Cardiac muscle cell (in vitro differentiated cells and primary cell): Measurements from ENCODE around the gene VTCN1. TPM values are rescaled to one million over a fixed set of nuclear protein-coding genes. Genes with fewer than 3 reads are reported as not detected.

Source experiments
- DNase-seq, 2 donors: peaks; one replicate each; pipeline versions ENCODE4 v3.0.0 to v3.0.0-alpha.2; 2010 to 2017; ENCODE audit warnings: low read depth in 1 of 2, low spot score in 1 of 2
- H3K27ac ChIP-seq: fragments of 200-600 bp; sonication (generic); 2 replicates; pipeline ENCODE4 v1.5.1; 2016
- H3K27me3 ChIP-seq: fragments of 200-600 bp; sonication (generic); 2 replicates; pipeline ENCODE4 v1.6.0; 2016; ENCODE audit warnings: control low read depth
- H3K36me3 ChIP-seq: fragments of 200-600 bp; sonication (generic); 2 replicates; pipeline ENCODE4 v1.5.1; 2016; ENCODE audit warnings: control low read depth
- H3K4me1 ChIP-seq: fragments of 200-600 bp; sonication (generic); 2 replicates; pipeline ENCODE4 v1.8.1; 2017; ENCODE audit warnings: low read depth, mild to moderate bottlenecking, mixed run types
- H3K4me3 ChIP-seq: fragments of 200-600 bp; sonication (generic); 2 replicates; pipeline ENCODE4 v1.5.1; 2016; ENCODE audit warnings: mild to moderate bottlenecking
- H3K9me3 ChIP-seq: fragments of 200-600 bp; sonication (generic); 2 replicates; pipeline ENCODE4 v1.5.1; 2017; ENCODE audit warnings: low read depth, mild to moderate bottlenecking, control low read depth
- polyA plus RNA-seq: library from polyadenylated mRNA; unstranded; fragments of >200 nt; fragmentation: Nextera tagmentation; extraction: Ambion mirVana; gene quantifications from 2 replicates; pipeline ENCODE4 v1.2.1, GENCODE V29; 2016
- total RNA-seq: library from RNA; depleted of rRNA; stranded (reverse); fragments of >200 nt; gene quantifications from 2 replicates; pipeline ENCODE4 v1.2.3, GENCODE V29; 2016
- TF ChIP-seq, protein P1 (sequence below): IDR thresholded peaks from 2 replicates; pipeline ENCODE4 v1.5.1; 2012; ENCODE audit warnings: low read depth, mild to moderate bottlenecking, low read length

The VTCN1 gene
- total and polyA plus RNA-seq, 2 experiments from 2014 or later, result 0.70 TPM; not detected in 1

DNA sequence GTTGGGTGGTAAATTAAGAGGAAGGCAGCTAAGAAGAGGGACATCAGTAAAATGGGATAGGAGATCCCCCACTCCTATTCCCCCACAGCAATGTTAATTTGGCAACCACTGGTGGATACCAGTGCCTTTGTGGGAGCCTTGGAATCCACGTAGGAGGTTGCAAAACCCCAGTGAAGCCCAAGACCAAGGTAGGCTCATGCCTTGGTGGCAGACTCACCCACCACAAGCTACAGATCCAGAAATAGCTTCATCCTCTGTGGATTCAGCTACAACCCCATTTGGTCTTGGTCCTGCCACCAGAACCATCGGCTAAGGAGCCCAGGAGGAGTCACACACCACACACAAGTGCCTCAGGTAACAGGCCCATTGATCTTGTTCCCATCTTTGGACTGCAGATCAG, 21.0 kb downstream of the VTCN1 start:
- Histone ChIP-seq H3K9me3 (no peaks in the 10 kb centered on the region), H3K27ac (no peak overlapping the region), H3K36me3 (no peaks in the 10 kb centered on the region), H3K4me3 (no peak overlapping the region), H3K4me1 (peaks cover 7% of the 10 kb centered on the region), H3K27me3 (no peaks in the 10 kb centered on the region)
- DNase-seq, result no peak
- TF ChIP-seq, protein P1, sequence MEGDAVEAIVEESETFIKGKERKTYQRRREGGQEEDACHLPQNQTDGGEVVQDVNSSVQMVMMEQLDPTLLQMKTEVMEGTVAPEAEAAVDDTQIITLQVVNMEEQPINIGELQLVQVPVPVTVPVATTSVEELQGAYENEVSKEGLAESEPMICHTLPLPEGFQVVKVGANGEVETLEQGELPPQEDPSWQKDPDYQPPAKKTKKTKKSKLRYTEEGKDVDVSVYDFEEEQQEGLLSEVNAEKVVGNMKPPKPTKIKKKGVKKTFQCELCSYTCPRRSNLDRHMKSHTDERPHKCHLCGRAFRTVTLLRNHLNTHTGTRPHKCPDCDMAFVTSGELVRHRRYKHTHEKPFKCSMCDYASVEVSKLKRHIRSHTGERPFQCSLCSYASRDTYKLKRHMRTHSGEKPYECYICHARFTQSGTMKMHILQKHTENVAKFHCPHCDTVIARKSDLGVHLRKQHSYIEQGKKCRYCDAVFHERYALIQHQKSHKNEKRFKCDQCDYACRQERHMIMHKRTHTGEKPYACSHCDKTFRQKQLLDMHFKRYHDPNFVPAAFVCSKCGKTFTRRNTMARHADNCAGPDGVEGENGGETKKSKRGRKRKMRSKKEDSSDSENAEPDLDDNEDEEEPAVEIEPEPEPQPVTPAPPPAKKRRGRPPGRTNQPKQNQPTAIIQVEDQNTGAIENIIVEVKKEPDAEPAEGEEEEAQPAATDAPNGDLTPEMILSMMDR, result no peak

DNA sequence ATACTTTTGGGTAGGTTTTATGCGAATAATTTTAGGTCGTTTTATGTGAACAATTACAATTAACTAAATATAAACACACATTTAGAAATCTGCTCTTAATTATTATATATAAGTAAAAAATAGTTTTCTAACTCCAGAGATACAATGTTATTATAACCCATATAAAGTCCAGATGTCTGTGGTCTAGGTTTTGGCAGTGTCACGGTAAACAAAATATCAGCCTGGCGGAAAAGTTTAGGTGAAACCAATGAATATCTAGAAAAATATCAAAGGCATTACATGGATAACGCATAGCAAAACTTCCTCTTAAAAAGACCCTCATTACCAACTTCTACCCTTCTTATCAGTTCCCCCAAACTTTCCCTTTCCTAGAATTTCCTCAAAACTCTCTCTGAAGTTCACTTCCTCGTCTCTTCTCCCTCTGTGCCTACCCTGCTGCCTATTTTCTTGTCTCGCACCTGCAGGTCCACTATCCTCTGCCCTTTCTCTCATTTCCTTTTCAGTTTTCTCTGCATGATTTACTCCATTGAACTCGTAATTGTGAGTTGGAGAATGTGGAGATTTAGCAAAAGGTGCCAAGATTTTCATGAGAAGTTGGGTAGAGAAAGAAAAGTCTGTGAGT, 21.8 kb downstream of the VTCN1 start:
- H3K9me3 ChIP-seq, result no peaks in the 10 kb centered on the region
- H3K4me1 ChIP-seq, result peaks cover 7% of the 10 kb centered on the region
- H3K4me3 ChIP-seq, result no peak overlapping the region

DNA sequence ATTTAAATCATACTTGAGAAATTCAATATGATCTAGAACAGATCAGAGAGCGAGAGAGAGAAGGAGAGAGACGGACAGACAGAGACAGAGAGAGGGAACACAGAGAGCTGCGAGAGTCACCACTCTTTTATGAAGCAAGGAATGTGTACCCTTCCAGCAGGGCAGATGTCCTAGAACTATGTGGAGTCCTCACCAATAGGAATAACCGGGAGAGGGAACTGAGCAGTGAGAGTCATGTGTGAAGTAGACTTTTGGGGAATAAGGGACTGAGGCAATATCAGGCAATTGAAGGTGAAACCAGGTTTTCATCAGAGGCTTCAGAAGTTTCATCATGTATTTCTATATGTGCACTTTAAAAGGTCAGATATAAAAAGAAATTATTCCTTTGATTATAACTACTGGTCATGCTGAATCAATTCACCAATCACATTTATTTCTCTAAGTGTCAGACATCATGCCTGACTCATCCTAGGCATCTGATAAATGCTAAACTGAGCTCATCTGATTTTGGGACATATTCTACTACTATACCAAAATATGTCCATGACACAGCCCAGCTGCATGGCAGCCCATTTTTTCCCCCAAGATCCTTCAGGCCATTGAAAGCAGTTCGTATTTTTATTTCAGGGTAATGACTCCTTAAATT, 22.4 kb downstream of the VTCN1 start:
- H3K27ac ChIP-seq, result no peak overlapping the region
- H3K36me3 ChIP-seq, result no peaks in the 10 kb centered on the region
- H3K27me3 ChIP-seq, result no peaks in the 10 kb centered on the region
- TF ChIP-seq, protein P1, result no peak
- H3K4me3 ChIP-seq, result no peak overlapping the region
- no peaks in the 10 kb centered on the region for H3K9me3 ChIP-seq
- H3K4me1 ChIP-seq, result peaks cover 7% of the 10 kb centered on the region
- DNase-seq, result no peak

More for the DNA sequence above, 21.8 kb downstream of the VTCN1 start:
- no peak for DNase-seq
- TF ChIP-seq, protein P1, result no peak
- H3K36me3 ChIP-seq, result no peaks in the 10 kb centered on the region
- no peak overlapping the region for H3K27ac ChIP-seq
- no peaks in the 10 kb centered on the region for H3K27me3 ChIP-seq

DNA sequence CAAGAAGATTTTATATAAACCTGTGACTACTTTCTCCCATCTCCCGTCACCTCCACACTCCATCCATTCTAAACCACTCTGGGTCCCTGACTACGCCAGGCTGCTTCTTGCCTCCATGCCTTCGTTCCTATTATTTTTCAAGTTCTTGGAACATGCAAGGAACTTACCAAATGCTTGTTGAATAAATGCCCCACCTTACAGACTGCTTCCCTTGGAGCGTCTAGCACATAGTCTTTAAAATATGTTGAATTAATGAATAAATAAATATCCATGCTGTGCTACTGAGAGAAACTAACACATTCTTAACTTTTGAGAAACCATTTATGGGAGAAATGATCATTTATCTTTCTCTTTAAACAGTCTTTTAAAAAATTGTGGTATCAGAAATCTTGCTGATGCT, 27.6 kb downstream of the VTCN1 start:
- H3K27me3 ChIP-seq, result no peaks in the 10 kb centered on the region

DNA sequence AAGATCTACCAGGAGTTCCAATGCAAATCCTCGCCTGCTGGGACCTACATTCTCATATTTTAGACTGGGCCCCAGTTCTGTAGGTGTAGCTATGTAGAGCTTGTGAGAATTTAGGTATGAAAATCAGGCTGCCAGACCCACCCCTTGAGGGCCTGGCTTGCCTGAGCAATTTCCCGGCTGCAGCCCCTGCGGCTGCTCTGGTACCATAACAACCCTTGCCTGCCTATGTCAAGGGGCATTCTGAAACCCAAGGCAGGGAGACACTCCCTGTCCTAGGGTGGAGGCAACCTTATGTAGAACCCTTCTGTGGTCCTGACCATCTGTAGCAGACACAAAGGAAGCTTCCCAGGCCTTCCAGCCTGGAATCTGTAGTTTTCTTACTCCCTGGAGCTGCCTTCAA, 28.4 kb downstream of the VTCN1 start:
- Histone ChIP-seq H3K36me3 (no peaks in the 10 kb centered on the region), H3K27ac (no peak overlapping the region), H3K9me3 (no peaks in the 10 kb centered on the region), H3K27me3 (no peaks in the 10 kb centered on the region), H3K4me1 (peaks cover 32% of the 10 kb centered on the region), H3K4me3 (no peak overlapping the region)
- TF ChIP-seq, protein P1, result no peak
- no peak for DNase-seq

More for the DNA sequence above, 27.6 kb downstream of the VTCN1 start:
- H3K9me3 ChIP-seq, result no peaks in the 10 kb centered on the region
- H3K27ac ChIP-seq, result no peak overlapping the region
- H3K4me3 ChIP-seq, result no peak overlapping the region
- peaks cover 32% of the 10 kb centered on the region for H3K4me1 ChIP-seq
- no peaks in the 10 kb centered on the region for H3K36me3 ChIP-seq
- TF ChIP-seq, protein P1, result no peak
- DNase-seq, result no peak
